Activated CD4-positive, CD25-positive, alpha-beta regulatory T cell treated with anti-CD3 and anti-CD28 coated beads, Interleukin-2, amount 50 U/mL, for 24 hours (primary cell): Measurements from ENCODE around the gene TEX51.

ENCODE experiments used
- ATAC-seq, 2 donors: fragments of 150-1000 bp; cut with Tn5 transposase; one replicate each; pipeline ENCODE4 v1.10.0; 2021; ENCODE audit warnings: mild to moderate bottlenecking in 1 of 2, moderate library complexity in 1 of 2

The TEX51 gene

GRCh38 chr2:126894082-126894481 lies 4.6 kb upstream of the TEX51 start:
- ATAC-seq, result no peak

- ATAC-seq, result no peak
Measured at GRCh38 chr2:126894585-126895182, 4.0 kb upstream of the TEX51 start.

GRCh38 chr2:126895336-126895735 lies 3.4 kb upstream of the TEX51 start:
- ATAC-seq, result no peak

GRCh38 chr2:126896471-126896870 lies 2.2 kb upstream of the TEX51 start:
- no peak for ATAC-seq

- ATAC-seq, result no peak
Measured at GRCh38 chr2:126899616-126900185, 1.0 kb downstream of the TEX51 start.

- ATAC-seq, result no peak
Measured at GRCh38 chr2:126900646-126901319, 2.1 kb downstream of the TEX51 start.

- no peak for ATAC-seq
Measured at GRCh38 chr2:126901459-126901858, 2.8 kb downstream of the TEX51 start.

- ATAC-seq, result no peak
Measured at GRCh38 chr2:126902152-126902835, 3.6 kb downstream of the TEX51 start.

GRCh38 chr2:126902859-126903258 lies 4.2 kb downstream of the TEX51 start:
- ATAC-seq, result no peak

- no peak for ATAC-seq
Measured at GRCh38 chr2:126905991-126906390, 7.3 kb downstream of the TEX51 start.

- ATAC-seq, result no peak
Measured at GRCh38 chr2:126906781-126907180, 8.1 kb downstream of the TEX51 start.

- ATAC-seq, result no peak
Measured at GRCh38 chr2:126907671-126908070, 9.0 kb downstream of the TEX51 start.

GRCh38 chr2:126908721-126909177 lies 10.1 kb downstream of the TEX51 start:
- ATAC-seq, result no peak

GRCh38 chr2:126909366-126909765 lies 10.7 kb downstream of the TEX51 start:
- ATAC-seq, result no peak

GRCh38 chr2:126909781-126910180 lies 11.1 kb downstream of the TEX51 start:
- ATAC-seq, result no peak

GRCh38 chr2:126910637-126911036 lies 11.9 kb downstream of the TEX51 start:
- no peak for ATAC-seq

- ATAC-seq, result no peak
Measured at GRCh38 chr2:126911111-126911796, 12.6 kb downstream of the TEX51 start.

GRCh38 chr2:126912201-126912600 lies 13.5 kb downstream of the TEX51 start:
- no peak for ATAC-seq

- no peak for ATAC-seq
Measured at GRCh38 chr2:126913329-126913728, 14.6 kb downstream of the TEX51 start.

GRCh38 chr2:126913881-126914615 lies 15.4 kb downstream of the TEX51 start:
- ATAC-seq, result no peak

GRCh38 chr2:126914811-126915500 lies 16.3 kb downstream of the TEX51 start:
- ATAC-seq, result no peak

- no peak for ATAC-seq
Measured at GRCh38 chr2:126915903-126916302, 17.2 kb downstream of the TEX51 start.
